Inferior parietal cortex (tissue), 1 donor: ENCODE measurements around the gene DAP3.
A peak's percentile ranks its signal among the peaks of the same experiment; 100 is the strongest.
"Not testable (repeated sequence)": the region's sequence is repeated elsewhere in the genome, so short reads cannot be mapped to it uniquely, and the experiment has no call there.

ENCODE experiments used
- DNase-seq: peaks from one replicate; pipeline ENCODE4 v3.0.0-alpha.2; 2016; ENCODE audit errors: extremely low spot score

DAP3 gene

GRCh38 chr1:155689081-155689607, at the start of gene DAP3:
DAP3 (plus strand) TSS chr1:155689091; CDS start chr1:155709780, 20,689 bp downstream.
- DNase-seq = not testable (repeated sequence)

GRCh38 chr1:155640367-155640766, 48.5 kb upstream of the DAP3 start:
- DNase-seq = no peak

GRCh38 chr1:155642559-155643180, 46.2 kb upstream of the DAP3 start:
- not testable (repeated sequence) for DNase-seq

GRCh38 chr1:155643230-155643629, 45.7 kb upstream of the DAP3 start:
- DNase-seq = no peak

GRCh38 chr1:155645034-155645598, 43.8 kb upstream of the DAP3 start:
- DNase-seq = no peak

- DNase-seq = no peak
Observed at GRCh38 chr1:155645648-155646047, 43.2 kb upstream of the DAP3 start.

- no peak for DNase-seq
Observed at GRCh38 chr1:155646307-155646706, 42.6 kb upstream of the DAP3 start.

GRCh38 chr1:155648207-155649147, 40.4 kb upstream of the DAP3 start:
- DNase-seq = peak; percentile 51

GRCh38 chr1:155649676-155650075, 39.2 kb upstream of the DAP3 start:
- DNase-seq = no peak

GRCh38 chr1:155650231-155650757, 38.6 kb upstream of the DAP3 start:
- DNase-seq = no peak

- no peak for DNase-seq
Observed at GRCh38 chr1:155651861-155652661, 36.8 kb upstream of the DAP3 start.

- DNase-seq = no peak
Observed at GRCh38 chr1:155652951-155653350, 35.9 kb upstream of the DAP3 start.

GRCh38 chr1:155657463-155657862, 31.4 kb upstream of the DAP3 start:
- no peak for DNase-seq

- not testable (repeated sequence) for DNase-seq
Observed at GRCh38 chr1:155661239-155661638, 27.7 kb upstream of the DAP3 start.

GRCh38 chr1:155669233-155670162, 19.4 kb upstream of the DAP3 start:
- DNase-seq = no peak

GRCh38 chr1:155671750-155672149, 17.1 kb upstream of the DAP3 start:
- DNase-seq = no peak

- no peak for DNase-seq
Observed at GRCh38 chr1:155673003-155673402, 15.9 kb upstream of the DAP3 start.

- no peak for DNase-seq
Observed at GRCh38 chr1:155678027-155678426, 10.9 kb upstream of the DAP3 start.

- DNase-seq = not testable (repeated sequence)
Observed at GRCh38 chr1:155678992-155679391, 9.9 kb upstream of the DAP3 start.

GRCh38 chr1:155680531-155680930, 8.4 kb upstream of the DAP3 start:
- DNase-seq = no peak
